ENCODE measurements around the gene DDX39A. TPM values are rescaled to one million over a fixed set of nuclear protein-coding genes. Genes with fewer than 3 reads are reported as not detected.

DDX39A gene
- total and polyA plus RNA-seq, 2 of the 8 experiments (the other 6 are each of a cell fraction or from before 2014, with no cell fraction given) = 139 TPM

DNA sequence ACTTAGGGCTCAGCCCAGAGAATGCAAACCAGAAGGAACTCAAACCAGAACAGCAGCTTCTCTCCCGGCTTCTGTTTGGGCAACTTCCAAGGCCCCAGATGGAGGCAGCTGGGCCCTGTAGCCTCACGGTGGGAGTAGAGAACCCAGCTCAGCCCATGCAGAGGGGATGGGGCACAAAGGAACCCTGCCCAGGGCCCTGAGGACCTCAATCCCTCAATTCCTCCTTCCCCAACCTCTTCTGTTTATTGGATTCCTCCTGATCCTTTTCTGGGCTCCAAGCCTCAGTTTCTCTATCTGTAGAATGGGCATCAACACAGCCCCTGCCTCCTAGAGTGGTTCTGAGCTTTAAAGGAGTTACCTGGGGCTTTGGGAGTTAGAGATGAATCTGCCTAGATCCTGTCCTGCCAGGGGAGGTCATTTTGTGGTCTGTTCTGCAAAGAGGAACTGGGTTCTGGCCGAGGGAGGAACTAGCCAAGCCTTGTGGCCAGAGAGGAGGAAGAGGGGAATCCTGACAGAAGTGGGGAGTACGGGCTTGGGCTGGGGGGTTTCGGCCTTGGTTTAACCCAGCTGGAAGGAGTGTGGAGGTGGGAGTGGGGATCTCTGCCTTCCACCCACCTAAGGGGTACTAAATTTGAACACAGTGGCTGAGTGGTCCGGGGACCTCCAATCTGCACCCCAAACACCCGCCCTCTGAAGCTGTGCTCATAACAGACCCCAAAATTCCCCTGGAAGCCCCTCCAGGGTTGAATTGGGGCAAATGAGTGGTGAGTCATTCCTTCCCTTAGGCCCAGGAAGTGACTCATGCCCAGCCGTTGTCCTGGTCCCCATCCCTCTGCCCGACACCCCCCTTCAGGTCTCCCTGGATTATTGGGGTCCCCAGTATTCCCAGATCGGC, 35.2 kb downstream of the DDX39A start:
- H3K56ac ChIP-seq (replicated peaks; ENCODE audit: insufficient read length, low read depth, low read length) = no peak overlapping the region
- H2BK20ac ChIP-seq (ENCODE audit: low read length) = 0 out of 2 replicates have a peak overlapping the region, but pooled peaks have one; percentile 32
- H3K4me2 ChIP-seq (ENCODE audit: insufficient read depth in 1 of 2, low read depth in 2 of 2, low read length in 2 of 2) = no peak overlapping the region
- no peak overlapping the region for H3K18ac ChIP-seq (ENCODE audit: extremely low read depth, low read length)
- H3K9me3 ChIP-seq (ENCODE audit: insufficient read depth in 2 of 2, low read depth in 1 of 2, low read length in 1 of 2) = no peaks in the 10 kb centered on the region
- no peak overlapping the region for H2BK120ac ChIP-seq (replicated peaks; ENCODE audit: low read depth, low read length)
- no peak overlapping the region; the same call in 1 of the 2 replicates for H2BK12ac ChIP-seq (ENCODE audit: low read depth, low read length)
- H2BK15ac ChIP-seq (ENCODE audit: low read length) = no peak overlapping the region
- peak overlapping the region; percentile 44; the same call in 1 of the 2 replicates for H2BK5ac ChIP-seq (ENCODE audit: low read depth, low read length)
- H4K91ac ChIP-seq (replicated peaks; ENCODE audit: insufficient read length, low read length) = peak overlapping the region; percentile 79
- H2AFZ ChIP-seq (ENCODE audit: low read length) = no peak overlapping the region
- H3K23me2 ChIP-seq (ENCODE audit: low read depth, low read length) = no peaks in the 10 kb centered on the region; the same call in 1 of the 2 replicates
- H3K4me1 ChIP-seq (replicated peaks in 1 of 4; ENCODE audit: control insufficient read depth in 3 of 4, insufficient read depth in 4 of 4, low read length in 3 of 4) = peaks cover 2 to 19% (median 6%) of the 10 kb centered on the region in 4 experiments
- H3K27ac ChIP-seq (ENCODE audit: low read depth, low read length) = no peak overlapping the region
- H3K4me3 ChIP-seq (ENCODE audit: extremely low read depth in 1 of 4, insufficient read depth in 2 of 4, low read depth in 3 of 4, low read length in 4 of 4) = no peak overlapping the region
- no peak overlapping the region for H3K9ac ChIP-seq (replicated peaks in 1 of 4; ENCODE audit: extremely low read depth in 1 of 4, low read depth in 3 of 4, low read length in 3 of 4)
- no peak overlapping the region for H4K5ac ChIP-seq (ENCODE audit: insufficient read length, low read depth, low read length)
- no peaks in the 10 kb centered on the region for H3K79me1 ChIP-seq (ENCODE audit: low read depth, low read length)
- H3K27me3 ChIP-seq (replicated peaks in 1 of 4; ENCODE audit: control insufficient read depth in 3 of 4, extremely low read depth in 1 of 4, insufficient read depth in 3 of 4, low read length in 3 of 4) = no peaks in the 10 kb centered on the region
- CTCF ChIA-PET (ENCODE audit: partially characterized antibody) = interaction anchor here (1.0 to 4.6 kb wide), 8 partner anchors 16 to 247 kb away, joined by 3 to 25 read pairs (median 4); partner anchors contain the start of gene ASF1B
- no peak overlapping the region for H3K14ac ChIP-seq (ENCODE audit: insufficient read length)
- no peak overlapping the region for H3K23ac ChIP-seq (ENCODE audit: insufficient read length)
- DNase-seq (ENCODE audit: low read depth in 1 of 2, low spot score in 2 of 2) (no peak), FAIRE-seq (no peak)
- H3K36me3 ChIP-seq (ENCODE audit: control insufficient read depth in 2 of 4, insufficient read depth in 4 of 4, low read length in 3 of 4) = no peaks in the 10 kb centered on the region
- H4K20me1 ChIP-seq (replicated peaks in 1 of 2; ENCODE audit: control insufficient read depth in 1 of 2, insufficient read depth in 2 of 2, low read length in 2 of 2) = no peaks in the 10 kb centered on the region
- WGBS, 2 experiments (ENCODE audit: extremely low coverage in 1 of 2, insufficient coverage in 1 of 2, insufficient read length in 1 of 2, insufficient replicate concordance in 2 of 2, low coverage in 1 of 2, low lambda C conversion rate in 2 of 2, missing lambda C conversion rate in 1 of 2) = 89% methylated on average over 10 of the region's 10 CpGs; no CpG with 5 or more reads in 1 of the 2 experiments
- POLR2A ChIA-PET (ENCODE audit: partially characterized antibody) = interaction anchor here (0.6 kb wide), 1 partner anchor 11 kb away, joined by 3 read pairs; no protein-coding TSS in a partner anchor
- no peaks in the 10 kb centered on the region for H3K79me2 ChIP-seq (ENCODE audit: control insufficient read depth in 1 of 2, insufficient read depth in 2 of 2, low read length in 2 of 2)
- H3K4ac ChIP-seq (replicated peaks; ENCODE audit: insufficient read length, low read depth, low read length) = no peak overlapping the region
- H2AK5ac ChIP-seq (ENCODE audit: low read depth, low read length) = 0 out of 2 replicates have a peak overlapping the region, but pooled peaks have one; percentile 77
- H4K8ac ChIP-seq (ENCODE audit: extremely low read depth, insufficient read depth, low read length) = no peak overlapping the region; the same call in 1 of the 2 replicates
- TF ChIP-seq EGR1 (IDR thresholded peaks at IDR 0.05; ENCODE audit: borderline replicate concordance, low read depth, low read length) (no peak), TAF1 (IDR thresholded peaks at IDR 0.05; ENCODE audit: low read depth, low read length) (no peak), NRF1 (IDR thresholded peaks at IDR 0.05; ENCODE audit: low read depth, low read length) (no peak), SIX5 (IDR thresholded peaks at IDR 0.05; ENCODE audit: low read depth, low read length) (no peak), SRF (IDR thresholded peaks at IDR 0.05; ENCODE audit: low read depth, low read length) (no peak), HDAC2 (IDR thresholded peaks at IDR 0.05; ENCODE audit: borderline replicate concordance in 1 of 2, low read depth in 2 of 2, low read length in 2 of 2) (peak in 1 of 2 experiments; percentile 71; a peak in 1 of 4 replicates), BACH1 (IDR thresholded peaks at IDR 0.05; ENCODE audit: low read length) (no peak), KDM1A (IDR thresholded peaks at IDR 0.05; ENCODE audit: borderline replicate concordance, low read length) (peak; percentile 93), BRCA1 (IDR thresholded peaks at IDR 0.05; ENCODE audit: low read depth, low read length) (no peak), JUND (IDR thresholded peaks at IDR 0.05; ENCODE audit: low read length) (peak; percentile 63)
- TF ChIP-seq, protein P1, sequence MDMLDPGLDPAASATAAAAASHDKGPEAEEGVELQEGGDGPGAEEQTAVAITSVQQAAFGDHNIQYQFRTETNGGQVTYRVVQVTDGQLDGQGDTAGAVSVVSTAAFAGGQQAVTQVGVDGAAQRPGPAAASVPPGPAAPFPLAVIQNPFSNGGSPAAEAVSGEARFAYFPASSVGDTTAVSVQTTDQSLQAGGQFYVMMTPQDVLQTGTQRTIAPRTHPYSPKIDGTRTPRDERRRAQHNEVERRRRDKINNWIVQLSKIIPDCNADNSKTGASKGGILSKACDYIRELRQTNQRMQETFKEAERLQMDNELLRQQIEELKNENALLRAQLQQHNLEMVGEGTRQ (IDR thresholded peaks at IDR 0.05; ENCODE audit: low read length) = no peak

All from H1 (cell line).